GM12878 (cell line): ENCODE results near the gene TET3. TPM values are rescaled to one million over a fixed set of nuclear protein-coding genes. Genes with fewer than 3 reads are reported as not detected.
A peak's percentile ranks its signal among the peaks of the same experiment; 100 is the strongest.

Experiments used
- CEBPB ChIP-seq, 2 experiments: fragments of 150-350 bp in 1 of 2; IDR thresholded peaks; 2 replicates each; pipeline ENCODE4 v1.6.1; 2012 to 2014; ENCODE audit warnings: low read depth in 2 of 2, low read length in 2 of 2, borderline replicate concordance in 1 of 2, inconsistent platforms in 1 of 2
- CREB1 ChIP-seq: IDR thresholded peaks from 2 replicates; pipeline ENCODE4 v1.6.1; 2012; ENCODE audit warnings: low read depth, mild to moderate bottlenecking, inconsistent platforms
- ESRRA ChIP-seq: IDR thresholded peaks from 2 replicates; pipeline ENCODE4 v1.6.1; 2012; ENCODE audit warnings: mild to moderate bottlenecking, low read length, improper control_type of control experiment
- FOS ChIP-seq: IDR thresholded peaks from 3 replicates; pipeline ENCODE4 v1.6.1; 2011; ENCODE audit warnings: borderline replicate concordance; ENCODE audit not compliant: insufficient read length; ENCODE audit errors: extremely low read depth
- HDGF ChIP-seq: fragments of 450-650 bp; IDR thresholded peaks from 2 replicates; pipeline ENCODE4 v1.6.1; 2016; ENCODE audit warnings: antibody characterized with exemption
- JUNB ChIP-seq: IDR thresholded peaks from 2 replicates; pipeline ENCODE4 v1.6.1; 2016; ENCODE audit warnings: antibody characterized with exemption, mild to moderate bottlenecking
- NBN ChIP-seq: fragments of 450-650 bp; IDR thresholded peaks from 2 replicates; pipeline ENCODE4 v1.6.1; 2016
- NR2C1 ChIP-seq: fragments of 450-650 bp; IDR thresholded peaks from 2 replicates; pipeline ENCODE4 v1.6.1; 2017; ENCODE audit warnings: antibody characterized with exemption, mild to moderate bottlenecking, moderate library complexity
- SMC3 ChIP-seq: IDR thresholded peaks from 2 replicates; pipeline ENCODE4 v1.6.1; 2011; ENCODE audit warnings: low read length, improper control_type of control experiment, borderline replicate concordance
- ZNF384 ChIP-seq: IDR thresholded peaks from 2 replicates; pipeline ENCODE4 v1.6.1; 2012; ENCODE audit warnings: low read depth, mild to moderate bottlenecking, low read length, improper control_type of control experiment, borderline replicate concordance
- ZSCAN29 ChIP-seq: fragments of 450-650 bp; IDR thresholded peaks from 2 replicates; pipeline ENCODE4 v1.6.1; 2017; ENCODE audit warnings: mild to moderate bottlenecking, moderate library complexity
- polyA plus RNA-seq, 11 experiments: library from polyadenylated mRNA; depleted of rRNA in 4 of 11; unstranded in 6 of 11; stranded (reverse) in 5 of 11; fragments of >200 nt; fragmentation: Nextera tagmentation in 4 of 11; fragmentation: Illumina TruSeq in 1 of 11; extraction: Ambion mirVana in 4 of 11; extraction: Trizol in 1 of 11; gene quantifications; 1 replicate in 1 of 11; 2 replicates in 10 of 11; pipeline versions ENCODE4 v1.2.1 to v1.2.3, GENCODE V29; 2011 to 2016; ENCODE audit warnings: inconsistent platforms in 2 of 11, missing spikeins in 2 of 11, low read depth in 1 of 11
- total RNA-seq, 4 experiments: library from RNA; depleted of rRNA in 3 of 4; stranded (reverse); fragments of >200 nt in 3 of 4; fragmentation: Illumina TruSeq in 1 of 4; extraction: Trizol in 1 of 4; gene quantifications; 2 replicates each; pipeline versions ENCODE4 v1.2.1 to v1.2.3, GENCODE V29; 2013 to 2021
- TF ChIP-seq, protein P1 (sequence below): fragments of 450-650 bp; formaldehyde crosslinking; IDR thresholded peaks from 2 replicates; pipeline ENCODE4 v1.4.0; 2022; ENCODE audit warnings: mild to moderate bottlenecking, moderate library complexity
- TF ChIP-seq, protein P2 (sequence below): fragments of 450-650 bp; IDR thresholded peaks from 2 replicates; pipeline ENCODE4 v1.6.1; 2018; ENCODE audit warnings: mild to moderate bottlenecking, low read depth, moderate library complexity; ENCODE audit not compliant: partially characterized antibody

Gene TET3
- total and polyA plus RNA-seq, 10 of the 15 experiments (the other 5 are each of a cell fraction or from before 2014, with no cell fraction given): 0.77 to 25.9 (median 8.5) TPM

DNA sequence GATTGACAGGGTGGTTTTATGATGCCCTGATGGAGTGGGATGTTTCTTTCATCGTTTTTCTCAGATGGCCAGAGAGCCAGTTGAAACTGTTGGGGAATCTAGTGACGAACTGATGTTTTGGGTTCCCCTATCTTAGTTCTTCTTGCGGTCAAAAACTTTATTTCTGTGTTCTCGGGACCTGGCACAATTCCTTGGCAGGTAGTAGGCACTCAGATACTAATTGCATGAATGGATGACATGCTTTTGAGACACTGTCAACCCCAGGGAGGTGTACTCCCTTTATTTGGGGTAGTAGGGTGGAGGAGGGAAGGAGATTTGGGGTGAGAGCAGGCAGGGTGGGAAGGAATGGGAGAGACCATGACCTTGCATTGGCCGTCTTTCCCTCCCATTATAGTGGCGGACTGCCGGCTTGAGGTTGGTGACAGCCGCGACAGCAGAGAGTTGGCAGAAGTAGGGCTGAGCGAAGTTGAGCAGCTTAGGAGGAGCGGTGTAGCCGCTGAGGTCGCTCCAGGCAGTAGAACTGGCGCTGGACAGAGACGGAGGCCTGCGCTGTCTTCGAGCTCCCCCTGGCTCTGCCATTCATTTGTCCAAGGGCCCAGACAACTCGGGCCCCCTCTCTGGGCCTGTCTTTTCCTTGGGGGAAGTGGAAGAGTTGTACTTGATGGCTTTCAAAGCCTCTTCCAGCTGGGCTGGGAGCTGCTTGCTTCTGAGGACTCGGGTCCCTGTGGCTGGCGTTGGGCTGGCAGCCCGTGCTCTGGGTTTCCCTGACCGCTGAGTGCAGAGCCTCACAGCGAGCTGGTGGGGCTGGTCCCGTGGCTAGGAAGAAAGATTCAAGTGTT is 2.6 kb downstream of the TET3 start (continued):
- TF ChIP-seq ESRRA (no peak), SMC3 (peak; percentile 54), ZNF384 (no peak), NR2C1 (no peak), CEBPB (IDR thresholded peaks at IDR 0.05; ENCODE audit: borderline replicate concordance in 1 of 2, low read depth in 2 of 2, low read length in 2 of 2) (no peak), JUNB (no peak), CREB1 (no peak), HDGF (0 out of 2 replicates have a peak, but pooled peaks have one; percentile 39), NBN (0 out of 2 replicates have a peak, but pooled peaks have one; percentile 15), ZSCAN29 (no peak), FOS (no peak)
- TF ChIP-seq, protein P1, sequence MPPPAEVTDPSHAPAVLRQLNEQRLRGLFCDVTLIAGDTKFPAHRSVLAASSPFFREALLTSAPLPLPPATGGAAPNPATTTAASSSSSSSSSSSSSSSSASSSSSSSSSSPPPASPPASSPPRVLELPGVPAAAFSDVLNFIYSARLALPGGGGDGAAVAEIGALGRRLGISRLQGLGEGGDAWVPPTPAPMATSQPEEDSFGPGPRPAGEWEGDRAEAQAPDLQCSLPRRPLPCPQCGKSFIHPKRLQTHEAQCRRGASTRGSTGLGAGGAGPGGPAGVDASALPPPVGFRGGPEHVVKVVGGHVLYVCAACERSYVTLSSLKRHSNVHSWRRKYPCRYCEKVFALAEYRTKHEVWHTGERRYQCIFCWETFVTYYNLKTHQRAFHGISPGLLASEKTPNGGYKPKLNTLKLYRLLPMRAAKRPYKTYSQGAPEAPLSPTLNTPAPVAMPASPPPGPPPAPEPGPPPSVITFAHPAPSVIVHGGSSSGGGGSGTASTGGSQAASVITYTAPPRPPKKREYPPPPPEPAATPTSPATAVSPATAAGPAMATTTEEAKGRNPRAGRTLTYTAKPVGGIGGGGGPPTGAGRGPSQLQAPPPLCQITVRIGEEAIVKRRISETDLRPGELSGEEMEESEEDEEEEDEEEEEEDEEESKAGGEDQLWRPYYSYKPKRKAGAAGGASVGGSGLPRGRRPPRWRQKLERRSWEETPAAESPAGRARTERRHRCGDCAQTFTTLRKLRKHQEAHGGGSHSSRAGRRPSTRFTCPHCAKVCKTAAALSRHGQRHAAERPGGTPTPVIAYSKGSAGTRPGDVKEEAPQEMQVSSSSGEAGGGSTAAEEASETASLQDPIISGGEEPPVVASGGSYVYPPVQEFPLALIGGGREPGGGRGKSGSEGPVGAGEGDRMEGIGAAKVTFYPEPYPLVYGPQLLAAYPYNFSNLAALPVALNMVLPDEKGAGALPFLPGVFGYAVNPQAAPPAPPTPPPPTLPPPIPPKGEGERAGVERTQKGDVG: no peak
- TF ChIP-seq, protein P2, sequence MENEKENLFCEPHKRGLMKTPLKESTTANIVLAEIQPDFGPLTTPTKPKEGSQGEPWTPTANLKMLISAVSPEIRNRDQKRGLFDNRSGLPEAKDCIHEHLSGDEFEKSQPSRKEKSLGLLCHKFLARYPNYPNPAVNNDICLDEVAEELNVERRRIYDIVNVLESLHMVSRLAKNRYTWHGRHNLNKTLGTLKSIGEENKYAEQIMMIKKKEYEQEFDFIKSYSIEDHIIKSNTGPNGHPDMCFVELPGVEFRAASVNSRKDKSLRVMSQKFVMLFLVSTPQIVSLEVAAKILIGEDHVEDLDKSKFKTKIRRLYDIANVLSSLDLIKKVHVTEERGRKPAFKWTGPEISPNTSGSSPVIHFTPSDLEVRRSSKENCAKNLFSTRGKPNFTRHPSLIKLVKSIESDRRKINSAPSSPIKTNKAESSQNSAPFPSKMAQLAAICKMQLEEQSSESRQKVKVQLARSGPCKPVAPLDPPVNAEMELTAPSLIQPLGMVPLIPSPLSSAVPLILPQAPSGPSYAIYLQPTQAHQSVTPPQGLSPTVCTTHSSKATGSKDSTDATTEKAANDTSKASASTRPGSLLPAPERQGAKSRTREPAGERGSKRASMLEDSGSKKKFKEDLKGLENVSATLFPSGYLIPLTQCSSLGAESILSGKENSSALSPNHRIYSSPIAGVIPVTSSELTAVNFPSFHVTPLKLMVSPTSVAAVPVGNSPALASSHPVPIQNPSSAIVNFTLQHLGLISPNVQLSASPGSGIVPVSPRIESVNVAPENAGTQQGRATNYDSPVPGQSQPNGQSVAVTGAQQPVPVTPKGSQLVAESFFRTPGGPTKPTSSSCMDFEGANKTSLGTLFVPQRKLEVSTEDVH: no peak
